22Rv1 (cell line): ENCODE data around the gene GATAD2A.

ENCODE experiments used
- CTCF ChIP-seq: fragments of 450-650 bp; IDR thresholded peaks from 2 replicates; pipeline ENCODE4 v1.5.1; 2017; ENCODE audit warnings: mild to moderate bottlenecking
- ZFX ChIP-seq: fragments of 450-650 bp; IDR thresholded peaks from 2 replicates; pipeline ENCODE4 v1.6.1; 2017; ENCODE audit warnings: antibody characterized with exemption, borderline replicate concordance

GRCh38 chr19:19399733-19400433, 5.6 kb upstream of the GATAD2A start:
- TF ChIP-seq CTCF, result no peak
- TF ChIP-seq ZFX, result no peak
